ENCODE data around the gene CDC42BPG. TPM values are rescaled to one million over a fixed set of nuclear protein-coding genes. Genes with fewer than 3 reads are reported as not detected.

Gene CDC42BPG
- total and polyA plus RNA-seq, 11 donors: 0.12 to 0.50 (median 0.20) TPM; not detected in 1

DNA sequence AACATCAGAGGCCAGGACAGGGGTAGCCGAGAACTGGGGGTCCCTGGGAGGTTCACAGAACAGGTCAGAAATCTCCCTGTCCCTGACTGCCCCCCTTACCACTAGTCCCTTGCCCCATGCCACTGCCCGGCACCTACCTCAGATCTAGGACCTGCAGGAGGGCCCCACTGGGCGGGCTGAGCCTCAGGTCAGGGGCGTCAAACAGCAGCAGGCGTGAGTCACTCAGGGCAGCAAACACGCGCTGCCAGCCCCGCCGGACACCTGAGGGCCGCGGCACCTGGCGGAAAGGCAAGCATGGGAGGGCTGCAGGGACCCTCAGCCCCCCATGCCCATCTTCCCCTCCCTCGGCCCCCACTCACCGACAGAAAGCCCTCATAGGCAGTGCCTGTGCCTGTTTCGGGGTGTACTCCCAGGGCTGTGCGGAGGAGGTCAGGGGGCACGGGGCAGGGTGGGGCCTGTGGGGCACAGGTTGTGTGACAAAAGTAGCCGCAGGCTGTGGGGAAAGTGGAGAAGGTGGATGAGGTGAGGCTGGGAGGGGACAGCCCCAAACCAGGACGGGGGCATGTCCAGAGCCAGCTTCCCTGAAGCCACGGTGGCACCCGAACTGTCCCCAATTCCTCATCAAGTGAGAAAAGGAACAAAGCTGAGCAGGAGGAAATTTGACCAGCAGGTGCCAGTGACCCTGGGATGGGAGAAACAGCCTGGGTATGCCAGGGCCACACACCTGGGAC, 11.8 kb downstream of the CDC42BPG start:
- H3K9me3 ChIP-seq: no peaks in the 10 kb centered on the region
- intact Hi-C loops (cut with DNase I): loop anchor here in 1 of 10 donors (5.0 kb wide), 1 partner anchor 75 kb away; no protein-coding TSS in a partner anchor
- no peak for ATAC-seq
- H3K36me3 ChIP-seq: no peaks in the 10 kb centered on the region
- no peak overlapping the region for H3K4me3 ChIP-seq
- H3K4me1 ChIP-seq: no peaks in the 10 kb centered on the region
- WGBS, 4 donors: 95 to 97% (median 96%) methylated on average over 10 to 21 of the region's 21 CpGs
- no peaks in the 10 kb centered on the region for H3K27me3 ChIP-seq
- DNase-seq: no peak
- no peak overlapping the region for H3K27ac ChIP-seq
- TF ChIP-seq, protein P1, sequence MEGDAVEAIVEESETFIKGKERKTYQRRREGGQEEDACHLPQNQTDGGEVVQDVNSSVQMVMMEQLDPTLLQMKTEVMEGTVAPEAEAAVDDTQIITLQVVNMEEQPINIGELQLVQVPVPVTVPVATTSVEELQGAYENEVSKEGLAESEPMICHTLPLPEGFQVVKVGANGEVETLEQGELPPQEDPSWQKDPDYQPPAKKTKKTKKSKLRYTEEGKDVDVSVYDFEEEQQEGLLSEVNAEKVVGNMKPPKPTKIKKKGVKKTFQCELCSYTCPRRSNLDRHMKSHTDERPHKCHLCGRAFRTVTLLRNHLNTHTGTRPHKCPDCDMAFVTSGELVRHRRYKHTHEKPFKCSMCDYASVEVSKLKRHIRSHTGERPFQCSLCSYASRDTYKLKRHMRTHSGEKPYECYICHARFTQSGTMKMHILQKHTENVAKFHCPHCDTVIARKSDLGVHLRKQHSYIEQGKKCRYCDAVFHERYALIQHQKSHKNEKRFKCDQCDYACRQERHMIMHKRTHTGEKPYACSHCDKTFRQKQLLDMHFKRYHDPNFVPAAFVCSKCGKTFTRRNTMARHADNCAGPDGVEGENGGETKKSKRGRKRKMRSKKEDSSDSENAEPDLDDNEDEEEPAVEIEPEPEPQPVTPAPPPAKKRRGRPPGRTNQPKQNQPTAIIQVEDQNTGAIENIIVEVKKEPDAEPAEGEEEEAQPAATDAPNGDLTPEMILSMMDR (IDR thresholded peaks at IDR 0.05): no peak
- no peak for TF ChIP-seq POLR2A (IDR thresholded peaks at IDR 0.05)

DNA sequence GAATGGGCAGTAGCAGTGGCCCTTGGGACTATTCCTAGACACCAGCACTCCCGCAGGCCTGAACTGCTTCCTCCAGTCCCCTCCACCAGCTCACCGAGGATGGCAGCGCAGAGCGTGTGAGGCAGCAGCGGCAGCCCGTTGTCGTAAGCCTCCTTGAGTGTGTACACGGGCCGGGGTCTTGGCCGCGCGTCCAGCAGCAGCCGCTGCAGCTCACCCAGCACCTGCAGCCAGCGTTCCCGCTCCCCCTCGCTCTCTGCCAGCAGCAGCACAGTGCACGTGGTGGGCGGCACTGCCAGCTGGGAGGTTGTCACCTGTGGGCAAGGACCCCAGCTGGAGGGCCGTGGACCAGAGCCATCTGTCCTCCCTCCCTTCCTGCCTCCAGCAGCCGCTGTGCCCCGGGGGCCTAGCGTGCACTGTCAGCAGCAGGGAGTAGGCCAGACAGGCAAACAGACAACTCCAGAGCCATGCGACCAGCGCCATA, 13.0 kb downstream of the CDC42BPG start:
- no peaks in the 10 kb centered on the region for H3K27me3 ChIP-seq
- H3K36me3 ChIP-seq: no peaks in the 10 kb centered on the region
- WGBS, 4 donors: 80 to 91% (median 90%) methylated on average over 15 to 24 of the region's 24 CpGs
- ATAC-seq (no peak), DNase-seq (no peak)
- no peak overlapping the region for H3K27ac ChIP-seq
- intact Hi-C loops (cut with DNase I): loop anchor here in 1 of 10 donors (5.0 kb wide), 1 partner anchor 76 kb away; no protein-coding TSS in a partner anchor
- H3K4me3 ChIP-seq: no peak overlapping the region
- no peaks in the 10 kb centered on the region for H3K9me3 ChIP-seq
- no peaks in the 10 kb centered on the region for H3K4me1 ChIP-seq
- TF ChIP-seq, protein P1 (IDR thresholded peaks at IDR 0.05): no peak
- no peak for TF ChIP-seq POLR2A (IDR thresholded peaks at IDR 0.05)

DNA sequence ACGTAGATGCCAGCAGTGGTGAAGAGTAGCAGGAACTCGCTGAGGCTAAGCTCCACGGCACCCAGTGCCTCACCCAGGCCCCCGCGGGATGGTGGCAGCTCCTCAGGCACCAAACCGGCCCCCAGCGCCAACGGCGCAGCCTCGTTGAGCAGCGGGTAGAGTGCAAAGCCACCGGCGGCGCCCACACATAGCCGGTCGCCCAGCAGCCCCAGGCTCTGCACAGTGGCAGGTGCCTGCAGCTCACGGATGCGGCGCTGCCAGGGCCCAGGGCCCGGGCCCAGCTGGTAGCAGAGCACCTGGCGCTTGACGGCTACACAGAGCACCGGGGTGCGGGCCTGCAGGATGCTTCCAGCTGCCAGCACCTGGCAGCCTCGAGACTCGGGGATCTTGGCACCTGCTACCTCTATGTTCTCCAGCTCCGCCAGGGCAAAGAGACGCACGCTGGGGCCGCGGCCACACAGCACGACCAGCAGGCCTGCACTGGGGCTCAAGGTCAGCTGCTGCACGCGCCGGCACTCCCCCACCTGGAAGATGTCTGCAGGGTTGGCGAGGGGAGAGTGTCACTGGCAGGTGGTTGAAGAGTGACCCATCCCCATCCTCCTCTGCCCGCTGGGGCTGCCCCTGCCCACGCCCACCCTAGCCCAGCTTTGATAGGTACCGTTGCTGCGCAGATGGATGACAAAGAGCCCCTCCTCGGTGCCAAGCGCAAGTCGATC, 14.8 kb downstream of the CDC42BPG start:
- H3K4me3 ChIP-seq: no peak overlapping the region
- no peak overlapping the region for H3K27ac ChIP-seq
- no peaks in the 10 kb centered on the region for H3K9me3 ChIP-seq
- no peaks in the 10 kb centered on the region for H3K27me3 ChIP-seq
- intact Hi-C loops (cut with DNase I): loop anchor here in 1 of 10 donors (5.0 kb wide), 1 partner anchor 78 kb away; no protein-coding TSS in a partner anchor
- 92 to 94% (median 93%) methylated on average over 32 to 43 of the region's 43 CpGs for WGBS, 4 donors
- DNase-seq (no peak), ATAC-seq (no peak)
- no peaks in the 10 kb centered on the region for H3K36me3 ChIP-seq
- no peaks in the 10 kb centered on the region for H3K4me1 ChIP-seq
- TF ChIP-seq POLR2A (IDR thresholded peaks at IDR 0.05): no peak
- TF ChIP-seq, protein P1 (IDR thresholded peaks at IDR 0.05): no peak

DNA sequence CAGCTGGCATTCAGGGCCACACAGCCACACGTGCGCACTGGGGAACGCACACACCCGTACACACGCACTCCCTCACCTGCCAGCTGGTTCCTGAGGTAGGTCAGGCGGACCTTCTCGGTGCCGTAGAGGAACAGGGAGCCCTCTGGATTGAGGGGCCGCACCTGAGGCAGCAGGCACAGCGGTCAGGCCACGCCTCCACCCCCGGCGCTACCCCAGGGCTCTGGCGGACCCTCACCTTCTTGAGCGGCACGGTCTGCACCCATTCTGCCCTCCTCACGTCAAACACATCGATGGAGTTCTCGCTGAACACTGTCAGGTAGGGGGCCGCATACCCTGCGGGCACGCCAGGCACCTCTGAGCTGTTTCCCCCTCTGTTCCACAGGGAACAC, 17.0 kb downstream of the CDC42BPG start:
- Histone ChIP-seq H3K27ac (no peak overlapping the region), H3K9me3 (no peaks in the 10 kb centered on the region), H3K36me3 (no peaks in the 10 kb centered on the region), H3K4me3 (no peak overlapping the region), H3K27me3 (no peaks in the 10 kb centered on the region), H3K4me1 (no peaks in the 10 kb centered on the region)
- ATAC-seq: no peak
- TF ChIP-seq, protein P1 (IDR thresholded peaks at IDR 0.05): no peak
- no peak for TF ChIP-seq POLR2A (IDR thresholded peaks at IDR 0.05)
- no peak for DNase-seq
- WGBS, 4 donors: 89 to 95% (median 93%) methylated on average over 13 to 22 of the region's 22 CpGs
- intact Hi-C loops (cut with DNase I): no loop called here

All from heart left ventricle (tissue), 16 donors.